ENCODE measurements around the gene AP1S3. TPM values are rescaled to one million over a fixed set of nuclear protein-coding genes. Genes with fewer than 3 reads are reported as not detected.

Gene AP1S3
- total RNA-seq, 1 experiment from 2014 or later, result 2.0 TPM

DNA sequence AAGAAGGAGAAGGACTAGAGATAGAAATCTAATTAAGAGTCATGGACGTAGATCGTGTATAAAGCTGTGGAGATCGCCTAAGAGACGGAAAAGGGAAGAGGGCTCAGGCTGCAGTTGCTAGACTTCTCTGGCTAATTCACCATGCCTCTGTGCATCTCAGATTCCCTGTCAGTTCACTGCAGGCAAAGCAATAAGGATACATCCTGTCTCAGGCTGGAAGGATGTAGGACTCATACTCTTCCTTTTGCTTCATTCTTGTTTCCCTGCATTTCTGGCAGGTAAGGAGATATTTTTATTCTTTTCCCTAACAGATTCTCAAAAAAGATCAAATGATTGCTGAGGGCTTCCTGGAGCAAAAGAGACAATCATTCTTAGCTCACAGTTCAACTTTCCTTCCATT lies 112.5 kb downstream of the AP1S3 start:
- peak; percentile 55 for DNase-seq (ENCODE audit: low read depth)

DNA sequence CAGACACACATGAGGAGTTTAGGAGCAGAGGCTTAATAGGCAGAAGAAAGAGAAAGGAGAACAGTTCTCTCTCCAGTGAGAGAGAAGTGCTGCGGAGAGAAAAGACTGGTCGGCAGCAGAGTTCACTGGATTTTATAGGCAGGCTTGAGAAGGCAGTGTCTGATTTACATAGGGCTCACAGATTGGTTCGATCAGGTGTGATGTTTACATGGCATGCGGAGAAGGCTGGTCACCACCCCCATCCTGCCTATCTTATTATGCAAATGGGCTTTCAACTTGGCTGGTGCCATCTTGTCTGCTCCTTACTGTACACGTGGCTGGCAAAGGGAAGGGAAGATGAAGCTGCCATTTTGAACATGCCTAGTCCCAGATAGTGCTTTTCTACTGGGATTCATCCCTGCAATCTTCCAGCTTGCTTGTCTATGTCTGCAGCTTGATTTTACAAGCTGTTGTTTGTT lies 113.4 kb downstream of the AP1S3 start:
- peak; percentile 98 for DNase-seq (ENCODE audit: low read depth)

DNA sequence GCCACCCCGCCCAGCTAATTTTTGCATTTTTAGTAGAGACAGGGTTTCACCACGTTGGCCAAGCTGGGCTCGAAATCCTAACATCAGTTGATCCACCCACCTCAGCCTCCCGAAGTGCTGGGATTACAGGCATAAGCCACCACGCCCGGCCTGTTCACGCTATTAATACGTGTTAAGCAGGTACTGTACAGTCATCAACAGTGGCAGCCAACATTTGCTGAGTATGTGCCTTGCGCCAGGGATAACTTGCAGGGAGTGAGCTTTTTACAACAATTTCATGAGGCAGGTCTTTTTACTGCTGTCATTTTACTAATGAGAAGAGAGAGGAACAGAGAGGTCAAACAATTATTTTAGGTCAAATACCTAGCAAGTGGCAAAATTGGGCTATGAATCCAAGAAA lies 115.2 kb downstream of the AP1S3 start:
- DNase-seq (ENCODE audit: low read depth), result no peak

DNA sequence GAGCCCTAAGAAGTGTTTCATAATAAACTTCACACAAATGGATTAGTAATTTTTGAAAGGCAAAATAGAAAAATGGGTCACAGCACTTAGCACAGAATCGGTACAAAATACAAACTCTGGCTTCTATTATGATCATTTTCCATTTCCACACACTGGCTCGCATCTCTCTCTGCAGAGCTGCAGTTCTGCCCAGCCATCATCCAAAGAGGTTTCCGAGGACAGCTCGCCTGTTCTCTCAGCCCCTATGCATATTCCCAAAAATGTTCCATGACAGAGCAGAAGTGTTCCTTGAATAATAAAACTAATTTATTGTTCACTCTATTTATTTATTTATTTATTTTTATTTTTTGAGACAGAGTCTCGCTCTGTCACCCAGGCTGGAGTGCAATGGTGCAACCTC lies 115.6 kb downstream of the AP1S3 start:
- DNase-seq (ENCODE audit: low read depth), result no peak

DNA sequence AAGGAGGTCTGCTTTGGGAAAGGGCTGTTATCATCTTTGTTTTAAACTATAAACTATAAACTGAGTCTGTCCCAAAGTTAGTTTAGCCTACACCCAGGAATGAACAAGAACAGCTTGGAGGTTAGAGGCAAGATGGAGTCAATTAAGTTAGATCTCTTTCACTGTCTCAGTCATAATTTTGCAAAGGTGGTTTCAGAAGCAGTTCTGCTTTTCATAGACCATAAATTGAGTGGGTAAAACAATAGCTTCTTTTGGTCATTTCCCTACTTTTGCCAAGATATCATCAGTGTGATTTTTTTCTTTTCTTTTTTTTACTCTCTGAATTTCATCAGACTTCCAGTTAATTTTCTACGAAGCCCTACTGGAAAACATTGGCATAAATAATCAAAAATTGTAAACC lies 117.0 kb downstream of the AP1S3 start:
- no peak for DNase-seq (ENCODE audit: low read depth)

DNA sequence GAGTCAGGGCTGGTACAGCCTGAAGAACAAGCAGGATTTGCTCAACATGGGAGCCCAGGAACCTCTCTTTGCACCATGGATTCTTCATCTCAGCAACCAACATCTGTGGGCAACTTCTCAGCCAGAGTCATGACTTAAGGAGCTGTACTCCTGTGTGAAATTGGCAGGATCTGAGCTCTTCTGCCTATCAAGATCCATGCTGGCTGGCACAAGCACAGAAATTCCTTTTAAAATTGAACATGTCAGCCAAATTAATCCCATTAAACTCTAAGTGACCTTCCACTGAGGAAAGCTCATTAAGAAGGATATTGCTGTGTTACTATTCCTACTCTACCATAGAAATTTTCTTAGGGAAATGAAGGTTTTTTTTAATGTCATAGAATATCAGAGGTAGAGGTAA lies 124.7 kb downstream of the AP1S3 start:
- no peak for DNase-seq (ENCODE audit: low read depth)

DNA sequence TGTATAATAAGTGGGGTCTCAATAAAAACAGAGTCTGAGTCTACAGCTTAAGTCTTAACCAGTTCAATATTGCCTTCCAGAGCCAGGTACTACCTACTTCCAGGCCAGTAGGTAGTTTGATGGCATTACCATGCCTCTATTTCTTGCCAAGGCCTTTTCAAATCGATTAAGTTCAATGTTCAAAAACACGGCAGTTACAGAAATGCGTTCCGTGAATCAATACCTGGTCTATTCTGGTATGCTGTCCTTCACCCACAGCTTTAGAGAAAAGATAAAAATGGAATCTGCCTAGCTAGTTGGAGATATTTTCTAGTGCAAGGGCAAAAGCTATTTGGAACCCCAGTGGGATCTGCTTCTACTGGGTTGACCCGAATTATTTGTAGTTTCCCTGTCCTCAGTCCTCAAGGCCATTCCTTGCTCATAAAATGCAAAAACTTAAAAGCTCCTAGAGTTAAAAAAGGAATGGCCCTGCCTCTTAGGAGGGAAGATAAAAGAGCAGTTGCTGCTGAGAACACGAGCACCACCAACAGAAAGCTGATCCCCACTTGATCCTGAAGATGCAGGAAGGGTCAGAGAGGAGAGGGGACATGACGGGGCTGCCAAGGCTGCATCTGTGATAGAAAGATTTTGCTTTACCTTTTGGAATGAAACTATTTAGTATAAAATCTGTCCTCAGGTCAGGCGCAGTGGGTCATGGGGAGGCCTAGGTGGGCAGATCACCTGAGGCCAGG lies 125.6 kb downstream of the AP1S3 start:
- no peak for DNase-seq (ENCODE audit: low read depth)

Other genes starting within 250 kb of the AP1S3 start
- gene SCG2, start 235.2 kb downstream of the AP1S3 start, total RNA-seq (2014; rRNA removed; shearing (Covaris generic)), result 57.7 and 79.7 TPM in 2 replicates
- gene WDFY1, start 107.8 kb upstream of the AP1S3 start, total RNA-seq (2014; rRNA removed; shearing (Covaris generic)), result 39.1 and 45.7 TPM in 2 replicates
- 40.9 and 43.6 TPM in 2 replicates for gene MRPL44, start 119.9 kb upstream of the AP1S3 start, total RNA-seq (2014; rRNA removed; shearing (Covaris generic))
- 134 and 173 TPM in 2 replicates for gene SERPINE2, start 201.7 kb upstream of the AP1S3 start, total RNA-seq (2014; rRNA removed; shearing (Covaris generic))

All from RPMI7951 (cell line).